SJSA1 (cell line): Measurements from ENCODE around the gene EEF1A2. TPM values are rescaled to one million over a fixed set of nuclear protein-coding genes. Genes with fewer than 3 reads are reported as not detected.
"Not testable (repeated sequence)": the region's sequence is repeated elsewhere in the genome, so short reads cannot be mapped to it uniquely, and the experiment has no call there.

Source experiments
- DNase-seq, 2 experiments: peaks; one replicate each; pipeline ENCODE4 v3.0.0-alpha.2; 2015 to 2020; ENCODE audit warnings: low spot score in 2 of 2, low read depth in 1 of 2
- H3K27ac ChIP-seq: fragments of 250-450 bp; sonication (Bioruptor Pico); 2 replicates; pipeline ENCODE4 v1.5.1; 2020; ENCODE audit warnings: mild to moderate bottlenecking, moderate library complexity
- H3K27me3 ChIP-seq: fragments of 250-450 bp; sonication (Bioruptor Pico); replicated peaks from 2 replicates; pipeline ENCODE4 v1.5.1; 2020; ENCODE audit warnings: mild to moderate bottlenecking, moderate library complexity
- H3K36me3 ChIP-seq: fragments of 250-450 bp; sonication (Bioruptor Pico); 2 replicates; pipeline ENCODE4 v1.5.1; 2020; ENCODE audit warnings: mild to moderate bottlenecking
- H3K4me1 ChIP-seq: fragments of 250-450 bp; sonication (Bioruptor Pico); replicated peaks from 2 replicates; pipeline ENCODE4 v1.6.1; 2021; ENCODE audit warnings: mild to moderate bottlenecking
- H3K4me3 ChIP-seq: fragments of 250-450 bp; sonication (Bioruptor Pico); 2 replicates; pipeline ENCODE4 v1.5.1; 2020; ENCODE audit warnings: mild to moderate bottlenecking
- H3K9me3 ChIP-seq: fragments of 250-450 bp; sonication (Bioruptor Pico); replicated peaks from 2 replicates; pipeline ENCODE4 v1.5.1; 2020; ENCODE audit warnings: mild to moderate bottlenecking
- total RNA-seq: library from RNA; depleted of rRNA; stranded (reverse); fragments of >200 nt; shearing (Covaris generic); gene quantifications from 2 replicates; pipeline ENCODE4 v1.2.3, GENCODE V29; 2014

EEF1A2 gene
- total RNA-seq, 1 experiment from 2014 or later: 13.0 TPM

DNA sequence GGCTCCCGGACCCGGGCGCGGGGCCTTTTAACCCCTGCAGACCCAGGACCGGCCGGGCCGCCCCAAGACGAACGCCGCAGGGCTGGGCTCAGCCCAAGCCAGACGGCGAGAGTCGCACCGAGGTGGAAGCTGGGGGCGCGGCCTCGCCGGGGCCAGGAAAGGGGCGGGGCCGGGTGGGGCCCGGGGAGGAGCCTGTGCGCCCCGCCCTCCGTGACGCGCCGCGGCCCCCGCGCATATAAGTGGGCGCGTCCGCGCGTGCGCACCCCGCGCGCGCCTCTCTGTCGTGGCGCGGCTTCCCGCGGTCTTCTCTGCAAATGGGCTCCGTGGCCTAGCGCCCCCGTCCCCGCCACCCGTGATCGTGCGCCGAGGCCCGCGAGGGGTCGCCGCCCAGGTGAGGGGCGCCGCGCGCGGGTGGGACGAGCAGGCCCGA, 21.6 kb upstream of the EEF1A2 start, which contains the start of gene PPDPF:
TSS of gene PPDPF (plus strand) at position 262 of the 430 bp plus-strand sequence. CDS start 544 bp downstream, outside the sequence.
- peak; percentile 76 to 79 for DNase-seq
- Histone ChIP-seq H3K36me3 (peaks cover 26% of the 10 kb centered on the region), H3K4me1 (peaks cover 17% of the 10 kb centered on the region), H3K9me3 (peaks cover 5% of the 10 kb centered on the region; the same call in 1 of the 2 replicates), H3K27ac (peak within 1 kb of the TSS; percentile 90), H3K4me3 (peak within 1 kb of the TSS; percentile 91), H3K27me3 (0 out of 2 replicates have a peak, but pooled peaks cover 3% of the 10 kb centered on the region)

GRCh38 chr20:63519668-63520503, 21.0 kb upstream of the EEF1A2 start:
- DNase-seq: peak; percentile 52 to 80
- peaks cover 5% of the 10 kb centered on the region; the same call in 1 of the 2 replicates for H3K9me3 ChIP-seq
- H3K4me3 ChIP-seq: peak overlapping the region; percentile 91
- peaks cover 26% of the 10 kb centered on the region for H3K36me3 ChIP-seq
- peaks cover 17% of the 10 kb centered on the region for H3K4me1 ChIP-seq
- H3K27me3 ChIP-seq: 0 out of 2 replicates have a peak, but pooled peaks cover 3% of the 10 kb centered on the region
- no peak overlapping the region; the same call in 1 of the 2 replicates for H3K27ac ChIP-seq

- H3K27ac ChIP-seq: no peak overlapping the region
- H3K4me3 ChIP-seq: peak overlapping the region; percentile 91
- DNase-seq: peak in 1 of 2 experiments; percentile 47
- H3K36me3 ChIP-seq: peaks cover 26% of the 10 kb centered on the region
- 0 out of 2 replicates have a peak, but pooled peaks cover 3% of the 10 kb centered on the region for H3K27me3 ChIP-seq
- peaks cover 5% of the 10 kb centered on the region; the same call in 1 of the 2 replicates for H3K9me3 ChIP-seq
- peaks cover 17% of the 10 kb centered on the region for H3K4me1 ChIP-seq
Observed at GRCh38 chr20:63518946-63519667, 20.2 kb upstream of the EEF1A2 start.

- peaks cover 22% of the 10 kb centered on the region for H3K36me3 ChIP-seq
- peaks cover 17% of the 10 kb centered on the region for H3K4me1 ChIP-seq
- 0 out of 2 replicates have a peak, but pooled peaks cover 3% of the 10 kb centered on the region for H3K27me3 ChIP-seq
- no peak overlapping the region for H3K27ac ChIP-seq
- H3K4me3 ChIP-seq: no peak overlapping the region
- H3K9me3 ChIP-seq: peaks cover 4% of the 10 kb centered on the region; the same call in 1 of the 2 replicates
- DNase-seq: no peak
Observed at GRCh38 chr20:63518351-63518861, 19.5 kb upstream of the EEF1A2 start.

DNA sequence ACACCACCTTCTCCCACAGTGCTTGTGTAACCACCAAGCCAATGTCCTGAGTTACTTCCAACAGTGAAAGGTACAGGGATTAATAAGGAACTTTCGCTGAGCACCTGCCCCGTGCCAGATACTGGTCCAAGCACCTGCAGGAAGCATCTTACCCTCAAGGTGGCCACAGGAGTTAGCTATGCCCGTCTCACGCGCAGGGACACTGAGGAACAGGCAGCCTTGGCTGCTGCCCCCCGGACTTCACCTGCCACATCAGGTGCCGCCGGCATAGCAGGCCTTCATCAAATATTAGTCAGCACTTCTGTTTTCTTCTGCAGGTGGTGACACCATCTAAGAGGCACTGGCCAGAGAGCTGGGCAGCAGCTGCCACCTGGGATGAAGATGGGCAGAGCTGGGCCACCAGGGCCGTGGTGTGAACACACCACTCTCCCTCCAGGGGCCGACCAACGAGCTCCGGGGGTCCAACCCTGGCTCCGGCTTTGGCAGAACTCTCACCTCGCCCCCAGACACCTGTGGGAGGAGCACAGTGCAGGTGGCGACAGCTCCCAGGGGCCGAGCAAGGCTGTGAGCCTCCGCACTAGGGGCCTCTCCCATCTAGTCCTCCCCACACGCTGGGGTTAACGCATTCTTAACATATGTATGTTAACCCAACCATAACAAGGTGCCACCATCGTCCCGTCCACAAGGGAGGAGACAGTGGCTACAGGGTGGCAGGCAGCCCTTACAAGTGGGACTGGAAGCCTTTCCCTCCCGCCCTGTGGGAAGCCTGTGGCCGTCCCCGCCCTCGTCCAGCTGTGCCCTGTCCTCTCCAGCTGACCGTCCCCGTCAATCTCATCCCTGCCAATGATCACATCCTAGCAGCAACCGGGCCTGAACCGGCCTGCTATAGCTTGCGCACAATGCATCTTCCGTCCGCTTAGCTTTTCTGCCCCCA, 18.8 kb upstream of the EEF1A2 start:
- Histone ChIP-seq H3K9me3 (no peaks in the 10 kb centered on the region), H3K27ac (no peak overlapping the region), H3K4me1 (peaks cover 17% of the 10 kb centered on the region), H3K36me3 (peaks cover 17% of the 10 kb centered on the region), H3K27me3 (0 out of 2 replicates have a peak, but pooled peaks cover 3% of the 10 kb centered on the region), H3K4me3 (no peak overlapping the region)
- no peak for DNase-seq

GRCh38 chr20:63514520-63514919, 15.6 kb upstream of the EEF1A2 start:
- H3K36me3 ChIP-seq: not testable (repeated sequence)

DNA sequence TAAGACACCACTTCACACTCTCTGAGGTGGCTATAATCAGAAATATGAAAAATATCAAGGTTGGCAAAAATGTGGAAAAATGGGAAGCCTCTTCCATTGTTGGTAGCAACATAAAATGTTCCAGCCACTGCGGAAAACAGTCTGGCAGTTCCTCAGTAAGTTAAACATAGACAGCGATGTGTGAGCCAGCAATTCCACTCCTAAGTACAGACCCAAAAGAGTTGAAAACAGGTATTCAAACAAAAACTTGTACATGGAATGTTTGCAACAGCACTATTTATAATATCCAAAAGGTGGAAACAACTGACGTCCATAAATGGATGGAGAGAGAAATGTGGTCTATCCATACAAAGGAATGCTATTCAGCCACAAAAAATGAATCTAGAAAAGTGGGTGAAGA, 14.3 kb upstream of the EEF1A2 start:
- Histone ChIP-seq H3K9me3 (no peaks in the 10 kb centered on the region; the same call in 1 of the 2 replicates), H3K36me3 (no peaks in the 10 kb centered on the region), H3K27me3 (0 out of 2 replicates have a peak, but pooled peaks cover 3% of the 10 kb centered on the region)

More at GRCh38 chr20:63514520-63514919, 15.6 kb upstream of the EEF1A2 start:
- H3K4me3 ChIP-seq, DNase-seq, H3K9me3 ChIP-seq, H3K27ac ChIP-seq, H3K27me3 ChIP-seq: not testable (repeated sequence)
- peaks cover 16% of the 10 kb centered on the region for H3K4me1 ChIP-seq

GRCh38 chr20:63509088-63509564, 10.2 kb upstream of the EEF1A2 start:
- DNase-seq: peak; percentile 82

More for the DNA sequence above, 14.3 kb upstream of the EEF1A2 start:
- Histone ChIP-seq H3K4me1 (peaks cover 19% of the 10 kb centered on the region), H3K27ac (no peak overlapping the region), H3K4me3 (no peak overlapping the region)
- no peak for DNase-seq

DNA sequence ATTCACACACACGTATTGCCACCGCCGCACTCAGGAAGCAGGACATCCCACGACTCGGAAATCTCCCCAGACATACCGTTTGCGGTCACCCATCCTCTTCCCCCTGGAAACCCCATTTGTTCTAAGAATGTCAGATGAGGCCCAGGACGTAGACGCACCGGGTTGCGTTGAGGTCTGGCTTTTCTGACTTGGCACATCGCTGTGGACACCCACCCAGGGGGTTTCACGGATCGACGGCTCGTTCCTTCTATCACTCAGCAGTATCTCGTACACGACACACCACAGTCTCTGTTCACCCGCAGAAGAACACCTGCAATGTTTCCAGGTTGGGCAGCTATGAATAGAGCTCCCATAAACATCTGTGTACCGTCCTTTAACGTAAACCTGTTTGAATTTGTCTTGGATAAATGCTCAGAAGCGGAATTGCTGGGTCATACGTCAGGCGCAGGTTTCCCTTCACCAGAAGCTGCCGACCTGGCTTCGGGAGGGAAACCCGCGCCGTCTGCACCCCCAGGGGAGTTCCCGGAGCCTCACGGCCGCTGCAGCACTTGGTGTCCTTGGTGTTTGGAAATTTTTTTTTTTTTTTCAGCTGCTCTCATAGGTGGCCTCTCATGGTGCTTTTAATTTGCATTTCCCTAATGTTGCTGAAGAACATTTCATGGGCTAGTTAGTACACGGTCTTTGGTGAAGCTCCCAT, 9.3 kb upstream of the EEF1A2 start:
- no peak for DNase-seq
- Histone ChIP-seq H3K9me3 (no peaks in the 10 kb centered on the region; the same call in none of the 2 replicates), H3K4me1 (peaks cover 19% of the 10 kb centered on the region), H3K36me3 (no peaks in the 10 kb centered on the region), H3K4me3 (no peak overlapping the region), H3K27ac (no peak overlapping the region), H3K27me3 (0 out of 2 replicates have a peak, but pooled peaks cover 7% of the 10 kb centered on the region)

More at GRCh38 chr20:63509088-63509564, 10.2 kb upstream of the EEF1A2 start:
- Histone ChIP-seq H3K27ac (no peak overlapping the region), H3K4me1 (peaks cover 19% of the 10 kb centered on the region), H3K4me3 (no peak overlapping the region), H3K9me3 (no peaks in the 10 kb centered on the region; the same call in none of the 2 replicates), H3K27me3 (0 out of 2 replicates have a peak, but pooled peaks cover 2% of the 10 kb centered on the region), H3K36me3 (no peaks in the 10 kb centered on the region)

- no peak overlapping the region for H3K27ac ChIP-seq
- H3K4me3 ChIP-seq: no peak overlapping the region
- H3K9me3 ChIP-seq: no peaks in the 10 kb centered on the region; the same call in none of the 2 replicates
- no peaks in the 10 kb centered on the region for H3K36me3 ChIP-seq
- H3K4me1 ChIP-seq: peaks cover 19% of the 10 kb centered on the region
- H3K27me3 ChIP-seq: peaks cover 10% of the 10 kb centered on the region; the same call in 1 of the 2 replicates
- DNase-seq: no peak
Observed at GRCh38 chr20:63507083-63507743, 8.3 kb upstream of the EEF1A2 start.

DNA sequence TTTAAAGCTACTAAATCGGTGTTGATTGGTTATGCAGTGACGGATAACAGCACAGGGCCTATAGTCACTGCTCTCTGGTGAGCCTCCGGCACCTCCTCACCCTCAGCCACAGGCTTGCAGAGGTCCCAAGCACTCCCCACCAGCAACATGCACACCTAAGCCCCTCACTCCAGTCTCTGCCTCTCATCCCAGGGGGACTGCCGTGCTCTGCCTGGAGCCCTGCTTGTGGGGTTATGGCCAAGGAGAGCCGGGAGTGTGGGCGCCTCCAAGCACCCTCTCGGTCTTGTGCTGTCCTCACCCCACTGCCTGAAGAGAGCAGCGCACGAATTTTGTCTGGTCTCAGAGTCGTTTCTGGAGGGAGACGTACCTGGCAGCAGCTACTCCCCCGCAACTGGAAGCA, 6.8 kb upstream of the EEF1A2 start:
- DNase-seq: no peak
- no peak overlapping the region for H3K4me3 ChIP-seq
- H3K27ac ChIP-seq: no peak overlapping the region
- H3K9me3 ChIP-seq: no peaks in the 10 kb centered on the region; the same call in none of the 2 replicates
- no peaks in the 10 kb centered on the region for H3K36me3 ChIP-seq
- H3K4me1 ChIP-seq: peaks cover 15% of the 10 kb centered on the region
- H3K27me3 ChIP-seq: peaks cover 10% of the 10 kb centered on the region; the same call in 1 of the 2 replicates
